ENCODE results near the gene CDYL2. TPM values are rescaled to one million over a fixed set of nuclear protein-coding genes. Genes with fewer than 3 reads are reported as not detected.

Gene CDYL2
- total RNA-seq, 5 donors from 2014 or later (not counting 1 experiment from before 2014, with no cell fraction given) = 15.4 to 45.4 (median 32.1) TPM

DNA sequence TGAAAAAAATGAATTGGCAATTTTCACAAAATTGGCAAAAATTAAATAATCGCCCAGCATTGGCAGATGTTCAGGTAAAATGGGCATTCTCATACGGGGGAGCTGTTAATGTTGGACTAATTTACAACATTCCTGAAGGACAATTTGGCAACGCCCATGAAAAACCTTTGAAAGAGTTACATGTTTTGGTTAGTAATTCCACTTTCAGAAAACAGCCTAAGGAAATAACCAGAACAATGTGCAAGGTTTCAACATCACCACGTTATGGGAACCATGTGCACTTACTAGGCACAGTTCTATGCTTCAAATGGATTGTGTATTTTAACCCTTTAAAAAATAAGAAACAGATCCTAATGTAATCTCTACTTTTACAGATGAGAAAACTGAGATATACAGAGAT lies 62.7 kb downstream of the CDYL2 start:
- ATAC-seq (replicated peaks in 1 of 4) (no peak), DNase-seq (no peak)
- Mint-ChIP-seq H3K27ac (no peak overlapping the region), H3K4me1 (peaks cover 7 to 29% (median 17%) of the 10 kb centered on the region in 3 donors), H3K4me3 (no peak overlapping the region), H3K27me3 (no peaks in the 10 kb centered on the region), H3K36me3 (peaks cover 31% of the 10 kb centered on the region), H3K9me3 (peaks cover 4 to 13% (median 4%) of the 10 kb centered on the region in 3 donors)
- WGBS (ENCODE audit: insufficient coverage) = 60% methylated on average over 1 of the region's 4 CpGs
- no peak overlapping the region for H3K27ac ChIP-seq (ENCODE audit: low read length)
- peaks cover 0 to 7% of the 10 kb centered on the region in 2 experiments for H3K4me1 ChIP-seq (ENCODE audit: control insufficient read depth in 1 of 2, extremely low read depth in 1 of 2, insufficient read depth in 2 of 2, low read length in 2 of 2)
- H3K4me3 ChIP-seq (ENCODE audit: control insufficient read depth in 1 of 2, extremely low read depth in 1 of 2, low read length in 1 of 2) = no peak overlapping the region
- no peaks in the 10 kb centered on the region for H3K9me3 ChIP-seq
- no peaks in the 10 kb centered on the region for H3K27me3 ChIP-seq (replicated peaks in 1 of 2; ENCODE audit: control insufficient read depth in 2 of 2, extremely low read depth in 1 of 2, insufficient read depth in 2 of 2, low read length in 1 of 2)
- H3K36me3 ChIP-seq (ENCODE audit: control insufficient read depth in 2 of 2, extremely low read depth in 1 of 2, insufficient read depth in 1 of 2, low read length in 1 of 2) = no peaks in the 10 kb centered on the region
- ChIA-PET CTCF (no interaction called here), POLR2A (no interaction called here)

DNA sequence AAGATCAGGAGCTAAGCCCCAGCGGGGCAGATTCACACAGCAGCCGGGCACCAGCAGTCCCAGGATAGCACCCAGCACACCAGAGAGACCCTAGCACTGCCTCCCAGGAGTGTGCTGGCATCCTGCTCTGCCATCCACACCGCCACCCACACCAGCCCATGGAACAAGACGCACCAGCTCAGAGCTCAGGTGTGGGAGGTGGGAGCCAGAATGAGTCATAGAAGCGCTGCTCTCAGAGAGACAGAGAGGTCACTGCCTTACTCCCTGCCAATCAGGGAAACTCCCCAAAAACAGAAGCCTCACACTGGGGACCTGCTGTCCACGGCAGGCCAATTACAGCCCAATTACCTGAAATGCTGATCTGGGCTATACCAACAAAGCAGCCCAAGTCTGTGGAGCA lies 64.9 kb downstream of the CDYL2 start:
- peaks cover 7 to 19% (median 9%) of the 10 kb centered on the region in 3 donors for H3K4me1 Mint-ChIP-seq
- DNase-seq (no peak), ATAC-seq (replicated peaks in 1 of 4) (no peak)
- H3K36me3 Mint-ChIP-seq = peaks cover 36% of the 10 kb centered on the region
- Histone ChIP-seq H3K9me3 (no peaks in the 10 kb centered on the region), H3K4me1 (ENCODE audit: control insufficient read depth in 1 of 2, extremely low read depth in 1 of 2, insufficient read depth in 2 of 2, low read length in 2 of 2) (no peaks in the 10 kb centered on the region), H3K4me3 (ENCODE audit: control insufficient read depth in 1 of 2, extremely low read depth in 1 of 2, low read length in 1 of 2) (no peak overlapping the region), H3K27me3 (replicated peaks in 1 of 2; ENCODE audit: control insufficient read depth in 2 of 2, extremely low read depth in 1 of 2, insufficient read depth in 2 of 2, low read length in 1 of 2) (no peaks in the 10 kb centered on the region), H3K36me3 (ENCODE audit: control insufficient read depth in 2 of 2, extremely low read depth in 1 of 2, insufficient read depth in 1 of 2, low read length in 1 of 2) (no peaks in the 10 kb centered on the region), H3K27ac (ENCODE audit: low read length) (no peak overlapping the region)
- WGBS (ENCODE audit: insufficient coverage) = 52% methylated on average over 3 of the region's 6 CpGs
- H3K4me3 Mint-ChIP-seq = no peak overlapping the region
- CTCF ChIA-PET = no interaction called here
- peaks cover 4 to 13% (median 4%) of the 10 kb centered on the region in 3 donors for H3K9me3 Mint-ChIP-seq
- H3K27ac Mint-ChIP-seq = no peak overlapping the region
- H3K27me3 Mint-ChIP-seq = no peaks in the 10 kb centered on the region
- POLR2A ChIA-PET = no interaction called here

DNA sequence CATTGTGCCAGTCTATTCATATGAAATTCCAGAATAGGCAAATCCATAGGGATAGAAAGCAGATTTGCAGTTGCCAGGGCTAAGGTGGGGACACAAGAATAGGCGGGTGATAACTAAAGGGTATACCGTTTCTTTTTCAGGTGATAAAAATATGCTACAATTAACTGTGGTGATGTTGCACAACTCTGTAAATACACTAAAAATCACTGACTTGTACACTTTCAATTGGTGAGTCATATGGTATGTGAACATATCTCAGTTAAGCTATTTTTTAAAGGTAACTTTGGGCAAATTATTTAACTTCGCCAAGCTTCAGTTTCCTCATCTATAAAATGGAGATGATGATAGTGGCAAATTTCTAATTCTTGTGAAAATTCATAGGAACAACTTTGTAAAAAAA lies 65.9 kb downstream of the CDYL2 start:
- no CpG with 5 or more reads among the region's 3 CpGs for WGBS (ENCODE audit: insufficient coverage)
- Histone ChIP-seq H3K36me3 (ENCODE audit: control insufficient read depth in 2 of 2, extremely low read depth in 1 of 2, insufficient read depth in 1 of 2, low read length in 1 of 2) (no peaks in the 10 kb centered on the region), H3K27me3 (replicated peaks in 1 of 2; ENCODE audit: control insufficient read depth in 2 of 2, extremely low read depth in 1 of 2, insufficient read depth in 2 of 2, low read length in 1 of 2) (no peaks in the 10 kb centered on the region), H3K9me3 (no peaks in the 10 kb centered on the region), H3K4me3 (ENCODE audit: control insufficient read depth in 1 of 2, extremely low read depth in 1 of 2, low read length in 1 of 2) (no peak overlapping the region), H3K27ac (ENCODE audit: low read length) (no peak overlapping the region), H3K4me1 (ENCODE audit: control insufficient read depth in 1 of 2, extremely low read depth in 1 of 2, insufficient read depth in 2 of 2, low read length in 2 of 2) (no peaks in the 10 kb centered on the region)
- no peak overlapping the region for H3K4me3 Mint-ChIP-seq
- no peaks in the 10 kb centered on the region for H3K27me3 Mint-ChIP-seq
- ATAC-seq (replicated peaks in 1 of 4) (no peak), DNase-seq (no peak)
- POLR2A ChIA-PET = no interaction called here
- H3K4me1 Mint-ChIP-seq = peaks cover 4 to 16% (median 5%) of the 10 kb centered on the region in 3 donors
- CTCF ChIA-PET = no interaction called here
- peaks cover 4 to 13% (median 4%) of the 10 kb centered on the region in 3 donors for H3K9me3 Mint-ChIP-seq
- no peak overlapping the region for H3K27ac Mint-ChIP-seq
- H3K36me3 Mint-ChIP-seq = peaks cover 36% of the 10 kb centered on the region

DNA sequence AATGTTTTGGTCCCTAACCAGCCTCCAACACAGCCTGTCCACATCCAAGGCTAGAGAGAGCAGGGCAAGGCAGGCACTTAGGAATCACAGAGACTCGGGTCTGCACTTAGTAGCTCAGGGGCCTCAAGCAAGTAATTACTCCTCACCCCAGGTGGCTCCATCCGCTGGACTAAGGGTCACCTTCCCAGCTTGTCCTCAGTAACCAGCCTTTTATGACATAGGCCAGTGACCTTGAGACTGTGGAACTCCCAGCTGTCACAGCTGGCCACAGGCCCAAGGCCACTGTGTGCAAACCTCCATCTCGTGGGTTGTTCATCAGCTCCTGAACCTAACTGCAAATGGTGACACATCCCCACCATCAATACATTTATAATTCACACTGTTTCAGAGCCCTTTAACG lies 68.6 kb downstream of the CDYL2 start:
- Mint-ChIP-seq H3K4me1 (peaks cover 5 to 13% (median 7%) of the 10 kb centered on the region in 3 donors), H3K36me3 (peaks cover 38% of the 10 kb centered on the region), H3K27ac (no peak overlapping the region), H3K9me3 (peaks cover 10 to 29% (median 23%) of the 10 kb centered on the region in 3 donors), H3K27me3 (no peaks in the 10 kb centered on the region), H3K4me3 (no peak overlapping the region)
- ATAC-seq (replicated peaks in 1 of 4) (no peak), DNase-seq (no peak)
- CTCF ChIA-PET = no interaction called here
- H3K9me3 ChIP-seq = no peaks in the 10 kb centered on the region
- no peaks in the 10 kb centered on the region for H3K27me3 ChIP-seq (replicated peaks in 1 of 2; ENCODE audit: control insufficient read depth in 2 of 2, extremely low read depth in 1 of 2, insufficient read depth in 2 of 2, low read length in 1 of 2)
- H3K4me1 ChIP-seq (ENCODE audit: control insufficient read depth in 1 of 2, extremely low read depth in 1 of 2, insufficient read depth in 2 of 2, low read length in 2 of 2) = no peaks in the 10 kb centered on the region
- no peak overlapping the region for H3K27ac ChIP-seq (ENCODE audit: low read length)
- H3K4me3 ChIP-seq (ENCODE audit: control insufficient read depth in 1 of 2, extremely low read depth in 1 of 2, low read length in 1 of 2) = no peak overlapping the region
- POLR2A ChIA-PET = no interaction called here
- no peaks in the 10 kb centered on the region for H3K36me3 ChIP-seq (ENCODE audit: control insufficient read depth in 2 of 2, extremely low read depth in 1 of 2, insufficient read depth in 1 of 2, low read length in 1 of 2)
- WGBS (ENCODE audit: insufficient coverage) = 98% methylated on average over 4 of the region's 4 CpGs

DNA sequence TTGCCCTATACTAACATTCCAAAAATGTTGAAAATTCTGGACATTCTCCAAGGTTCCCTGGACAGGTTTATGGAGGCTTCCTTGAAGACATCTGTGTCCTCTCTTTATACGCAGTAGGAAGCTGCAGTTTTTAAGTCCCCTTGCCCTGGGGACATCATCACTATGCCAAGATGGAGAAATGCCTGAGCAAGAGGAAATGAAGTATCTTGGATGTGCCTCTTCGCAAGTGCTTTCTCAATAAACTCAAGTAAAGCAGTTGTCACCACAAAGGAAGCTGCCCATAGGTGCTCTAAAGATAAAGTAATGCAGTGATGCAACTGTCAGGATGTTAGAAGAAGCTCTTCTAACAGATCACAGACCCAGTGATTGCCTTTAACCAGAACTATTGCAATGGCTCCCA lies 71.0 kb downstream of the CDYL2 start:
- no peak overlapping the region for H3K27ac Mint-ChIP-seq
- ATAC-seq (replicated peaks in 1 of 4) = no peak
- peaks cover 5 to 15% (median 7%) of the 10 kb centered on the region in 3 donors for H3K4me1 Mint-ChIP-seq
- no peaks in the 10 kb centered on the region for H3K27me3 Mint-ChIP-seq
- CTCF ChIA-PET = no interaction called here
- Histone ChIP-seq H3K9me3 (no peaks in the 10 kb centered on the region), H3K27ac (ENCODE audit: low read length) (no peak overlapping the region), H3K4me1 (ENCODE audit: control insufficient read depth in 1 of 2, extremely low read depth in 1 of 2, insufficient read depth in 2 of 2, low read length in 2 of 2) (no peaks in the 10 kb centered on the region), H3K4me3 (ENCODE audit: control insufficient read depth in 1 of 2, extremely low read depth in 1 of 2, low read length in 1 of 2) (no peak overlapping the region), H3K36me3 (ENCODE audit: control insufficient read depth in 2 of 2, extremely low read depth in 1 of 2, insufficient read depth in 1 of 2, low read length in 1 of 2) (no peaks in the 10 kb centered on the region), H3K27me3 (replicated peaks in 1 of 2; ENCODE audit: control insufficient read depth in 2 of 2, extremely low read depth in 1 of 2, insufficient read depth in 2 of 2, low read length in 1 of 2) (no peaks in the 10 kb centered on the region)
- POLR2A ChIA-PET = no interaction called here
- H3K4me3 Mint-ChIP-seq = no peak overlapping the region
- WGBS (ENCODE audit: insufficient coverage) = no CpG with 5 or more reads among the region's 2 CpGs
- H3K9me3 Mint-ChIP-seq = peaks cover 4 to 29% (median 21%) of the 10 kb centered on the region in 3 donors
- no peak for DNase-seq
- peaks cover 25% of the 10 kb centered on the region for H3K36me3 Mint-ChIP-seq

DNA sequence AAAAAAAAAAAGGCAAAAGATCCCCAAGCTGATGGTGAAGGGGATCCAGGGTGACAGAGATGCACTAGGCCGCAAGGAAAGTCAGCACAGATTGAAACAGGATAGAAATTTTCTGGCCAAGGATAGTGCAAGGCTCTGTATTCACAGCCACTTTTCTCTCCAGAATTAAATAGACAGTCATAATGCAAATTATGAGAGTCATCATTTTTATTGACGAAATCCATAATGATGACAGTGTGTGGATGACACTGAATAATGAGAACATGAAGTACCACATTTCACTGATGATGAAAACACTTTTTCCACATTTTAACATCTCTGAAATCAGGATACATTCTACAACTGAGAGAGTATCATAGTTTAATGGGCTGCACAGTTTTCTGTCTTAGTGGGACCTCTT lies 72.5 kb downstream of the CDYL2 start:
- CTCF ChIA-PET = no interaction called here
- H3K4me1 Mint-ChIP-seq = peaks cover 16 to 28% (median 17%) of the 10 kb centered on the region in 3 donors
- DNase-seq (no peak), ATAC-seq (replicated peaks in 1 of 4) (no peak)
- H3K4me3 ChIP-seq (ENCODE audit: control insufficient read depth in 1 of 2, extremely low read depth in 1 of 2, low read length in 1 of 2) = no peak overlapping the region
- peaks cover 28% of the 10 kb centered on the region for H3K36me3 Mint-ChIP-seq
- H3K36me3 ChIP-seq (ENCODE audit: control insufficient read depth in 2 of 2, extremely low read depth in 1 of 2, insufficient read depth in 1 of 2, low read length in 1 of 2) = no peaks in the 10 kb centered on the region
- no peaks in the 10 kb centered on the region for H3K9me3 ChIP-seq
- peaks cover 0 to 8% of the 10 kb centered on the region in 2 experiments for H3K4me1 ChIP-seq (ENCODE audit: control insufficient read depth in 1 of 2, extremely low read depth in 1 of 2, insufficient read depth in 2 of 2, low read length in 2 of 2)
- H3K4me3 Mint-ChIP-seq = no peak overlapping the region
- peaks cover 4 to 29% (median 21%) of the 10 kb centered on the region in 3 donors for H3K9me3 Mint-ChIP-seq
- H3K27ac ChIP-seq (ENCODE audit: low read length) = no peak overlapping the region
- H3K27me3 Mint-ChIP-seq = no peaks in the 10 kb centered on the region
- POLR2A ChIA-PET = no interaction called here
- no peaks in the 10 kb centered on the region for H3K27me3 ChIP-seq (replicated peaks in 1 of 2; ENCODE audit: control insufficient read depth in 2 of 2, extremely low read depth in 1 of 2, insufficient read depth in 2 of 2, low read length in 1 of 2)
- WGBS (ENCODE audit: insufficient coverage) = no CpG with 5 or more reads among the region's 2 CpGs
- no peak overlapping the region for H3K27ac Mint-ChIP-seq

All from T-cell (primary cell).